ENCODE results near the gene SYT2. TPM values are rescaled to one million over a fixed set of nuclear protein-coding genes. Genes with fewer than 3 reads are reported as not detected.

Gene SYT2
- total and polyA plus RNA-seq, 9 of the 15 experiments (the other 6 are each of a cell fraction or from before 2014, with no cell fraction given): not detected

DNA sequence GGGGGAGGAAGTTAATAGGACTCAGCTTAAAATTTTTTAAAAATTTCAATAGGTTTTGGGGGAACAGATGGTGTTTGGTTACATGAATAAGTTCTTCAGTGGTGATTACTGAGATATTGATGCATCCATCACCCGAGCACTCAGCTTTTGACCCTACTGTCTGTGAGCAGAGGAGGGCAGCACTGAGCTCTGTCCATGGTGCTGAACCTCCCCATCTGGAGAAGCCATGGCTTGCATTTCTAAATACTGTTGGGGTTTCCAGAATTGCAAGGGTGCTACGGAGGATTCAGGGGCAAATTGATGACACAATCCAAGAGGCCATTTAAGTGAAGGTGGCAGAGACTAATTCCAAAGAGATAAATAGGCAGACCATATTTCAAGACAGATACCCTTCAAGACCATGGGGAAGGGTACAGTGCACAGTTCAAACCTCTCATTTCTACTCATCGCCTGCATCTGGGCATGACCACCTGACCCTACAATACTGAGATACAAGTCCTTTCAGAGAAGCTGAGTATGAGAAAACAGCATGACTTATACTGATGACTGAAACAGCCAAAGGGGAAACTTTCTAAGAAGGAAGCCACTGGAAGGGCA, 17.2 kb downstream of the SYT2 start (continued):
- TF ChIP-seq, protein P1, sequence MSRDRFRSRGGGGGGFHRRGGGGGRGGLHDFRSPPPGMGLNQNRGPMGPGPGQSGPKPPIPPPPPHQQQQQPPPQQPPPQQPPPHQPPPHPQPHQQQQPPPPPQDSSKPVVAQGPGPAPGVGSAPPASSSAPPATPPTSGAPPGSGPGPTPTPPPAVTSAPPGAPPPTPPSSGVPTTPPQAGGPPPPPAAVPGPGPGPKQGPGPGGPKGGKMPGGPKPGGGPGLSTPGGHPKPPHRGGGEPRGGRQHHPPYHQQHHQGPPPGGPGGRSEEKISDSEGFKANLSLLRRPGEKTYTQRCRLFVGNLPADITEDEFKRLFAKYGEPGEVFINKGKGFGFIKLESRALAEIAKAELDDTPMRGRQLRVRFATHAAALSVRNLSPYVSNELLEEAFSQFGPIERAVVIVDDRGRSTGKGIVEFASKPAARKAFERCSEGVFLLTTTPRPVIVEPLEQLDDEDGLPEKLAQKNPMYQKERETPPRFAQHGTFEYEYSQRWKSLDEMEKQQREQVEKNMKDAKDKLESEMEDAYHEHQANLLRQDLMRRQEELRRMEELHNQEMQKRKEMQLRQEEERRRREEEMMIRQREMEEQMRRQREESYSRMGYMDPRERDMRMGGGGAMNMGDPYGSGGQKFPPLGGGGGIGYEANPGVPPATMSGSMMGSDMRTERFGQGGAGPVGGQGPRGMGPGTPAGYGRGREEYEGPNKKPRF (IDR thresholded peaks at IDR 0.05; ENCODE audit: low read depth, low read length): no peak
- TF ChIP-seq NR2F6 (CRISPR knock-in tag; IDR thresholded peaks at IDR 0.05) (no peak), HCFC1 (IDR thresholded peaks at IDR 0.05; ENCODE audit: low read depth, low read length) (peak; percentile 50), E2F6 (IDR thresholded peaks at IDR 0.05; ENCODE audit: borderline replicate concordance in 1 of 2, extremely low read depth in 1 of 2, insufficient read depth in 1 of 2, insufficient read length in 1 of 2, low read depth in 1 of 2, low read length in 1 of 2, poor library complexity in 1 of 2, severe bottlenecking in 1 of 2) (no peak), HDAC2 (IDR thresholded peaks at IDR 0.05) (0 out of 2 replicates have a peak, but pooled peaks have one; percentile 69), ZBTB17 (CRISPR knock-in tag; IDR thresholded peaks at IDR 0.05) (peak; percentile 73; the same call in 1 of the 2 replicates), ZNF197 (CRISPR knock-in tag; IDR thresholded peaks at IDR 0.05; ENCODE audit: low read depth) (peak; percentile 81), E2F5 (CRISPR knock-in tag; IDR thresholded peaks at IDR 0.05) (0 out of 2 replicates have a peak, but pooled peaks have one; percentile 50), CREB1 (IDR thresholded peaks at IDR 0.05) (no peak), CREB1 (CRISPR knock-in tag; IDR thresholded peaks at IDR 0.05) (peak; percentile 59; the same call in 1 of the 2 replicates), GABPA (tag; conservative IDR thresholded peaks at IDR 0.05; ENCODE audit: low read depth) (no peak), GTF2F1 (IDR thresholded peaks at IDR 0.05; ENCODE audit: low read depth, low read length) (no peak), ZNF589 (CRISPR knock-in tag; IDR thresholded peaks at IDR 0.05; ENCODE audit: low read depth) (0 out of 2 replicates have a peak, but pooled peaks have one; percentile 45), CREB3 (tag; conservative IDR thresholded peaks at IDR 0.05; ENCODE audit: low read depth) (peak; percentile 79)
- TF ChIP-seq, protein P2, sequence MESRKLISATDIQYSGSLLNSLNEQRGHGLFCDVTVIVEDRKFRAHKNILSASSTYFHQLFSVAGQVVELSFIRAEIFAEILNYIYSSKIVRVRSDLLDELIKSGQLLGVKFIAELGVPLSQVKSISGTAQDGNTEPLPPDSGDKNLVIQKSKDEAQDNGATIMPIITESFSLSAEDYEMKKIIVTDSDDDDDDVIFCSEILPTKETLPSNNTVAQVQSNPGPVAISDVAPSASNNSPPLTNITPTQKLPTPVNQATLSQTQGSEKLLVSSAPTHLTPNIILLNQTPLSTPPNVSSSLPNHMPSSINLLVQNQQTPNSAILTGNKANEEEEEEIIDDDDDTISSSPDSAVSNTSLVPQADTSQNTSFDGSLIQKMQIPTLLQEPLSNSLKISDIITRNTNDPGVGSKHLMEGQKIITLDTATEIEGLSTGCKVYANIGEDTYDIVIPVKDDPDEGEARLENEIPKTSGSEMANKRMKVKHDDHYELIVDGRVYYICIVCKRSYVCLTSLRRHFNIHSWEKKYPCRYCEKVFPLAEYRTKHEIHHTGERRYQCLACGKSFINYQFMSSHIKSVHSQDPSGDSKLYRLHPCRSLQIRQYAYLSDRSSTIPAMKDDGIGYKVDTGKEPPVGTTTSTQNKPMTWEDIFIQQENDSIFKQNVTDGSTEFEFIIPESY (CRISPR knock-in tag; IDR thresholded peaks at IDR 0.05): peak; percentile 40; the same call in 1 of the 2 replicates
- TF ChIP-seq, protein P3, sequence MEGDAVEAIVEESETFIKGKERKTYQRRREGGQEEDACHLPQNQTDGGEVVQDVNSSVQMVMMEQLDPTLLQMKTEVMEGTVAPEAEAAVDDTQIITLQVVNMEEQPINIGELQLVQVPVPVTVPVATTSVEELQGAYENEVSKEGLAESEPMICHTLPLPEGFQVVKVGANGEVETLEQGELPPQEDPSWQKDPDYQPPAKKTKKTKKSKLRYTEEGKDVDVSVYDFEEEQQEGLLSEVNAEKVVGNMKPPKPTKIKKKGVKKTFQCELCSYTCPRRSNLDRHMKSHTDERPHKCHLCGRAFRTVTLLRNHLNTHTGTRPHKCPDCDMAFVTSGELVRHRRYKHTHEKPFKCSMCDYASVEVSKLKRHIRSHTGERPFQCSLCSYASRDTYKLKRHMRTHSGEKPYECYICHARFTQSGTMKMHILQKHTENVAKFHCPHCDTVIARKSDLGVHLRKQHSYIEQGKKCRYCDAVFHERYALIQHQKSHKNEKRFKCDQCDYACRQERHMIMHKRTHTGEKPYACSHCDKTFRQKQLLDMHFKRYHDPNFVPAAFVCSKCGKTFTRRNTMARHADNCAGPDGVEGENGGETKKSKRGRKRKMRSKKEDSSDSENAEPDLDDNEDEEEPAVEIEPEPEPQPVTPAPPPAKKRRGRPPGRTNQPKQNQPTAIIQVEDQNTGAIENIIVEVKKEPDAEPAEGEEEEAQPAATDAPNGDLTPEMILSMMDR (IDR thresholded peaks at IDR 0.05 in 2 of 3, conservative IDR thresholded peaks at IDR 0.05 in 1 of 3; ENCODE audit: insufficient read depth in 2 of 3, low read depth in 1 of 3, low read length in 3 of 3): peak in 2 of 3 experiments; percentile 41 to 48; a peak in 4 of 6 replicates
